ENCODE measurements around the gene PGM3.

The PGM3 gene

DNA sequence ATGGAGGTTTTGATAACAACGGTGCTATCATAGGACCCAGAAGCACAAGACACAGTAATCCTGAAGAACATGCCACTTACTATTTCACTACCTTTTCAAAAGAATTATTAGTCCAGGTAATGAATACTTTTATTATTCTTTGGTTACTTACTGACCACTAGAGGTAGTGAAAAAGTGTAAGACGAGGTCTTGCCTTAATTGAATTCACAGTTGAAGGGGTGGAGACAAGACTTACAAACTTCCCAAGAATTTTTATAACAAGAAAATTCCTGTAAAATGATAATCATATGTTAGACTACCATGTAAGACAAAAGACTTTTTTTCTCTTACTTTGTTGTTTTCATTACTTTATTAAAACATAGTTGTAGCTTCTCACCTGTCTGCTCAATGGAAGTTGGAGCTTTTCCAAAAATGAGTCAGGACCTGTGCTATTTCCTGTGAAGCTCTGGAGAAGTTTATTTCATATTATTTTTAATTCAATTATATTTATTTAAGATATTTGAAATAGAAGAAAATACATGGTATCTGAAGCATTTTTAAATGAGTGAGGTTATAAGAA lies 73.2 kb downstream of the PGM3 start:
- Histone ChIP-seq H3K4me3 (ENCODE audit: low read depth, low read length) (no peak overlapping the region), H3K4me1 (ENCODE audit: control insufficient read depth, insufficient read depth, low read length) (no peaks in the 10 kb centered on the region), H3K27ac (ENCODE audit: extremely low read depth, low read depth, low read length) (no peak overlapping the region), H3K36me3 (ENCODE audit: control insufficient read depth in 2 of 2, insufficient read depth in 1 of 2, low read length in 2 of 2) (peaks cover 19 to 50% of the 10 kb centered on the region in 2 experiments; a peak in 2 of 3 replicates), H3K9me3 (ENCODE audit: control insufficient read depth, insufficient read depth, low read depth, low read length) (no peaks in the 10 kb centered on the region)
- ChIA-PET POLR2A (no interaction called here), CTCF (interaction anchor here (1.4 kb wide), 1 partner anchor 53 kb away, joined by 5 read pairs; the partner anchor contains the start of gene DOP1A)
- TF ChIP-seq PATZ1 (tag by site-specific recombination; IDR thresholded peaks at IDR 0.05) (no peak), HOXC10 (CRISPR knock-in tag; IDR thresholded peaks at IDR 0.05) (no peak), MEIS1 (CRISPR knock-in tag; IDR thresholded peaks at IDR 0.05; ENCODE audit: borderline replicate concordance) (no peak), ZBTB21 (tag by site-specific recombination; IDR thresholded peaks at IDR 0.05) (no peak), GFI1B (tag by site-specific recombination; IDR thresholded peaks at IDR 0.05) (no peak), ZNF292 (tag by site-specific recombination; IDR thresholded peaks at IDR 0.05; ENCODE audit: borderline replicate concordance, low read depth) (no peak), ZNF311 (tag by site-specific recombination; IDR thresholded peaks at IDR 0.05; ENCODE audit: borderline replicate concordance) (no peak), ZNF37A (tag by site-specific recombination; IDR thresholded peaks at IDR 0.05) (no peak)

GRCh38 chr6:83117802-83118201 lies 75.3 kb downstream of the PGM3 start:
- Histone ChIP-seq H3K36me3 (ENCODE audit: control insufficient read depth in 2 of 2, insufficient read depth in 1 of 2, low read length in 2 of 2) (peaks cover 14 to 38% of the 10 kb centered on the region in 2 experiments; a peak in 2 of 3 replicates), H3K4me1 (ENCODE audit: control insufficient read depth, insufficient read depth, low read length) (peaks cover 2% of the 10 kb centered on the region; the same call in 1 of the 2 replicates), H3K9me3 (ENCODE audit: control insufficient read depth, insufficient read depth, low read depth, low read length) (no peaks in the 10 kb centered on the region), H3K27ac (ENCODE audit: extremely low read depth, low read depth, low read length) (no peak overlapping the region), H3K4me3 (ENCODE audit: low read depth, low read length) (no peak overlapping the region)
- TF ChIP-seq ZNF626 (tag by site-specific recombination; IDR thresholded peaks at IDR 0.05) = no peak
- no peak for TF ChIP-seq ZNF518A (tag by site-specific recombination; conservative IDR thresholded peaks at IDR 0.05; ENCODE audit: low read depth)
- no peak for TF ChIP-seq ZNF776 (tag by site-specific recombination; IDR thresholded peaks at IDR 0.05; ENCODE audit: borderline replicate concordance)
- TF ChIP-seq ZNF514 (tag by site-specific recombination; IDR thresholded peaks at IDR 0.05) = no peak
- TF ChIP-seq ZNF239 (tag by site-specific recombination; IDR thresholded peaks at IDR 0.05) = no peak
- TF ChIP-seq, protein P1, sequence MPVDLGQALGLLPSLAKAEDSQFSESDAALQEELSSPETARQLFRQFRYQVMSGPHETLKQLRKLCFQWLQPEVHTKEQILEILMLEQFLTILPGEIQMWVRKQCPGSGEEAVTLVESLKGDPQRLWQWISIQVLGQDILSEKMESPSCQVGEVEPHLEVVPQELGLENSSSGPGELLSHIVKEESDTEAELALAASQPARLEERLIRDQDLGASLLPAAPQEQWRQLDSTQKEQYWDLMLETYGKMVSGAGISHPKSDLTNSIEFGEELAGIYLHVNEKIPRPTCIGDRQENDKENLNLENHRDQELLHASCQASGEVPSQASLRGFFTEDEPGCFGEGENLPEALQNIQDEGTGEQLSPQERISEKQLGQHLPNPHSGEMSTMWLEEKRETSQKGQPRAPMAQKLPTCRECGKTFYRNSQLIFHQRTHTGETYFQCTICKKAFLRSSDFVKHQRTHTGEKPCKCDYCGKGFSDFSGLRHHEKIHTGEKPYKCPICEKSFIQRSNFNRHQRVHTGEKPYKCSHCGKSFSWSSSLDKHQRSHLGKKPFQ (tag by site-specific recombination; IDR thresholded peaks at IDR 0.05) = no peak
- CTCF ChIA-PET = interaction anchor here (1.0 to 2.3 kb wide), 3 partner anchors 12 to 52 kb away, joined by 4 to 9 read pairs (median 6); partner anchors contain the start of genes DOP1A and UBE3D
- POLR2A ChIA-PET = no interaction called here

Measured in HEK293 (cell line).